ENCODE data around the gene JAKMIP3. TPM values are rescaled to one million over a fixed set of nuclear protein-coding genes. Genes with fewer than 3 reads are reported as not detected.

JAKMIP3 gene
- total RNA-seq, 1 donor from 2014 or later = 0.40 TPM

- no peak for DNase-seq (ENCODE audit: low read depth, low spot score)
- no peak for TF ChIP-seq CTCF (conservative IDR thresholded peaks at IDR 0.05)
- Mint-ChIP-seq H3K4me3 (no peak overlapping the region), H3K27me3 (ENCODE audit: low read depth) (peaks cover 41% of the 10 kb centered on the region), H3K36me3 (ENCODE audit: low read depth) (no peaks in the 10 kb centered on the region), H3K27ac (ENCODE audit: unreplicated experiment) (no peak overlapping the region), H3K9me3 (no peaks in the 10 kb centered on the region), H3K4me1 (peaks cover 5% of the 10 kb centered on the region)
Observed at GRCh38 chr10:132021046-132021445, 44.7 kb upstream of the JAKMIP3 start.

- Mint-ChIP-seq H3K9me3 (no peaks in the 10 kb centered on the region), H3K4me3 (no peak overlapping the region)
- TF ChIP-seq CTCF (conservative IDR thresholded peaks at IDR 0.05) = no peak
Observed at GRCh38 chr10:132021504-132022143, 44.1 kb upstream of the JAKMIP3 start.

GRCh38 chr10:132022241-132022640 lies 43.5 kb upstream of the JAKMIP3 start:
- Mint-ChIP-seq H3K27ac (ENCODE audit: unreplicated experiment) (no peak overlapping the region), H3K4me3 (no peak overlapping the region), H3K36me3 (ENCODE audit: low read depth) (no peaks in the 10 kb centered on the region), H3K27me3 (ENCODE audit: low read depth) (peaks cover 48% of the 10 kb centered on the region), H3K4me1 (peaks cover 5% of the 10 kb centered on the region), H3K9me3 (no peaks in the 10 kb centered on the region)
- no peak for TF ChIP-seq CTCF (conservative IDR thresholded peaks at IDR 0.05)
- no peak for DNase-seq (ENCODE audit: low read depth, low spot score)

More at GRCh38 chr10:132021504-132022143, 44.1 kb upstream of the JAKMIP3 start:
- H3K27me3 Mint-ChIP-seq (ENCODE audit: low read depth) = peaks cover 46% of the 10 kb centered on the region
- H3K36me3 Mint-ChIP-seq (ENCODE audit: low read depth) = no peaks in the 10 kb centered on the region
- peaks cover 5% of the 10 kb centered on the region for H3K4me1 Mint-ChIP-seq
- no peak for DNase-seq (ENCODE audit: low read depth, low spot score)
- no peak overlapping the region for H3K27ac Mint-ChIP-seq (ENCODE audit: unreplicated experiment)

- Mint-ChIP-seq H3K4me3 (no peak overlapping the region), H3K4me1 (peaks cover 5% of the 10 kb centered on the region)
Observed at GRCh38 chr10:132023092-132023811, 42.5 kb upstream of the JAKMIP3 start.

GRCh38 chr10:132027423-132027983 lies 38.2 kb upstream of the JAKMIP3 start:
- Mint-ChIP-seq H3K36me3 (ENCODE audit: low read depth) (no peaks in the 10 kb centered on the region), H3K27me3 (ENCODE audit: low read depth) (peaks cover 88% of the 10 kb centered on the region), H3K27ac (ENCODE audit: unreplicated experiment) (no peak overlapping the region), H3K4me1 (peaks cover 5% of the 10 kb centered on the region), H3K9me3 (no peaks in the 10 kb centered on the region), H3K4me3 (no peak overlapping the region)
- no peak for TF ChIP-seq CTCF (conservative IDR thresholded peaks at IDR 0.05)
- DNase-seq (ENCODE audit: low read depth, low spot score) = no peak

More at GRCh38 chr10:132023092-132023811, 42.5 kb upstream of the JAKMIP3 start:
- H3K9me3 Mint-ChIP-seq = no peaks in the 10 kb centered on the region
- DNase-seq (ENCODE audit: low read depth, low spot score) = peak; percentile 87
- peak; percentile 89 for TF ChIP-seq CTCF (conservative IDR thresholded peaks at IDR 0.05)
- no peaks in the 10 kb centered on the region for H3K36me3 Mint-ChIP-seq (ENCODE audit: low read depth)
- peaks cover 58% of the 10 kb centered on the region for H3K27me3 Mint-ChIP-seq (ENCODE audit: low read depth)
- no peak overlapping the region for H3K27ac Mint-ChIP-seq (ENCODE audit: unreplicated experiment)

Measured in neural crest cell (in vitro differentiated cells).